ENCODE measurements around the gene GNG12. TPM values are rescaled to one million over a fixed set of nuclear protein-coding genes. Genes with fewer than 3 reads are reported as not detected.

GNG12 gene
- total RNA-seq, 2 experiments from 2014 or later: not detected

DNA sequence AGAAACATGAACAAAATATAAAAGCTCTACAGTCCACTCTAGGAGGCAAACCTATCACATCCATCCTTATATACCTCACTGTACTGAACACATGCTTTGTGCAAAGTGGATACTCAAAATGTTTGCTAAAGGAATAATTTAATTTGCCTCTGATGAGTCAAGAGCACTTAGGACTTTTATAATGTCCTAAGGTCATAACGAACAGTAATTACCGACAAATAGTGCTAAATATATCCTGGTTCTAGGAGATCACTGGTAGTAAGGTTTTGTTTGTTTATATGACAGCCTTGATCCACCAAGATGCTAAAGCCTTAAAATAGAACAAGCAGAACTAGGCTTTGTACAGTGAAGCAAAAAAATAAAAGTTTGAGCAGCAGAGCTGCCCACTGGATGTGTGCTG is 77.6 kb downstream of the GNG12 start:
- Mint-ChIP-seq H3K4me3 (no peak overlapping the region), H3K36me3 (ENCODE audit: low read depth) (no peaks in the 10 kb centered on the region), H3K9me3 (no peaks in the 10 kb centered on the region), H3K4me1 (ENCODE audit: low read depth) (no peaks in the 10 kb centered on the region), H3K27me3 (peaks cover 4% of the 10 kb centered on the region), H3K27ac (no peak overlapping the region)
- Histone ChIP-seq H3K27ac (ENCODE audit: low read depth in 1 of 2, low read length in 2 of 2) (no peak overlapping the region), H3K36me3 (ENCODE audit: insufficient read depth, low read length) (no peaks in the 10 kb centered on the region), H3K4me3 (ENCODE audit: low read length) (no peak overlapping the region), H3K4me1 (ENCODE audit: insufficient read depth, low read length) (no peaks in the 10 kb centered on the region), H3K9me3 (ENCODE audit: control insufficient read depth in 1 of 2, insufficient read depth in 1 of 2, low read length in 2 of 2) (no peaks in the 10 kb centered on the region), H3K27me3 (ENCODE audit: control insufficient read depth in 1 of 2, insufficient read depth in 2 of 2, low read length in 2 of 2) (no peaks in the 10 kb centered on the region)
- intact Hi-C loops (cut with DNase I, micrococcal nuclease): loop anchor here in 1 of 2 experiments (10.0 kb wide), 1 partner anchor 991 kb away; no protein-coding TSS in a partner anchor
- ChIA-PET CTCF (no interaction called here), POLR2A (no interaction called here)
- no peak for TF ChIP-seq CTCF (IDR thresholded peaks at IDR 0.05)
- ATAC-seq (ENCODE audit: poor library complexity): no peak
- no peak for DNase-seq

GRCh38 chr1:67755160-67755559 is 78.1 kb downstream of the GNG12 start:
- Mint-ChIP-seq H3K4me3 (no peak overlapping the region), H3K36me3 (ENCODE audit: low read depth) (no peaks in the 10 kb centered on the region), H3K4me1 (ENCODE audit: low read depth) (no peaks in the 10 kb centered on the region), H3K27me3 (no peaks in the 10 kb centered on the region), H3K27ac (no peak overlapping the region), H3K9me3 (no peaks in the 10 kb centered on the region)
- CTCF ChIA-PET: no interaction called here
- DNase-seq (no peak), ATAC-seq (ENCODE audit: poor library complexity) (no peak)
- Histone ChIP-seq H3K27ac (ENCODE audit: low read depth in 1 of 2, low read length in 2 of 2) (no peak overlapping the region), H3K4me3 (ENCODE audit: low read length) (no peak overlapping the region), H3K36me3 (ENCODE audit: insufficient read depth, low read length) (no peaks in the 10 kb centered on the region), H3K4me1 (ENCODE audit: insufficient read depth, low read length) (no peaks in the 10 kb centered on the region), H3K27me3 (ENCODE audit: control insufficient read depth in 1 of 2, insufficient read depth in 2 of 2, low read length in 2 of 2) (no peaks in the 10 kb centered on the region), H3K9me3 (ENCODE audit: control insufficient read depth in 1 of 2, insufficient read depth in 1 of 2, low read length in 2 of 2) (no peaks in the 10 kb centered on the region)
- TF ChIP-seq CTCF (IDR thresholded peaks at IDR 0.05): no peak
- POLR2A ChIA-PET: no interaction called here
- intact Hi-C loops (cut with DNase I, micrococcal nuclease): loop anchor here in 1 of 2 experiments (10.0 kb wide), 1 partner anchor 990 kb away; no protein-coding TSS in a partner anchor

GRCh38 chr1:67754526-67754920 is 78.7 kb downstream of the GNG12 start:
- Mint-ChIP-seq H3K36me3 (ENCODE audit: low read depth) (no peaks in the 10 kb centered on the region), H3K4me3 (no peak overlapping the region), H3K27ac (no peak overlapping the region), H3K4me1 (ENCODE audit: low read depth) (no peaks in the 10 kb centered on the region), H3K9me3 (no peaks in the 10 kb centered on the region), H3K27me3 (no peaks in the 10 kb centered on the region)
- Histone ChIP-seq H3K27me3 (ENCODE audit: control insufficient read depth in 1 of 2, insufficient read depth in 2 of 2, low read length in 2 of 2) (no peaks in the 10 kb centered on the region), H3K4me3 (ENCODE audit: low read length) (no peak overlapping the region), H3K27ac (ENCODE audit: low read depth in 1 of 2, low read length in 2 of 2) (no peak overlapping the region), H3K4me1 (ENCODE audit: insufficient read depth, low read length) (no peaks in the 10 kb centered on the region), H3K9me3 (ENCODE audit: control insufficient read depth in 1 of 2, insufficient read depth in 1 of 2, low read length in 2 of 2) (no peaks in the 10 kb centered on the region), H3K36me3 (ENCODE audit: insufficient read depth, low read length) (no peaks in the 10 kb centered on the region)
- ChIA-PET CTCF (no interaction called here), POLR2A (interaction anchor here (0.6 kb wide), 1 partner anchor 9 kb away, joined by 7 read pairs; no protein-coding TSS in a partner anchor)
- DNase-seq (no peak), ATAC-seq (ENCODE audit: poor library complexity) (no peak)
- intact Hi-C loops (cut with DNase I, micrococcal nuclease): loop anchor here in 1 of 2 experiments (10.0 kb wide), 1 partner anchor 990 kb away; no protein-coding TSS in a partner anchor
- no peak for TF ChIP-seq CTCF (IDR thresholded peaks at IDR 0.05)

Measured in CD4-positive, alpha-beta T cell (primary cell).